Lower leg skin (tissue), 3 donors: ENCODE data around the gene NHERF1.

Experiments used
- CTCF ChIP-seq, 3 donors: fragments of 450-650 bp; IDR thresholded peaks; one replicate each; pipeline ENCODE4 v1.5.1; 2016; ENCODE audit warnings: antibody characterized with exemption in 3 of 3, mild to moderate bottlenecking in 3 of 3, moderate library complexity in 2 of 3
- POLR2A ChIP-seq, 2 donors: fragments of 450-650 bp; IDR thresholded peaks; one replicate each; pipeline ENCODE4 v1.6.1; 2016 to 2017; ENCODE audit warnings: antibody characterized with exemption in 2 of 2, mild to moderate bottlenecking in 1 of 2, moderate library complexity in 1 of 2

- no peak for TF ChIP-seq CTCF (IDR thresholded peaks at IDR 0.05)
- no peak for TF ChIP-seq POLR2A (IDR thresholded peaks at IDR 0.05)
Observed at GRCh38 chr17:74768763-74769114, 20.3 kb downstream of the NHERF1 start.
